ENCODE measurements around the gene RSPRY1.

Gene RSPRY1

DNA sequence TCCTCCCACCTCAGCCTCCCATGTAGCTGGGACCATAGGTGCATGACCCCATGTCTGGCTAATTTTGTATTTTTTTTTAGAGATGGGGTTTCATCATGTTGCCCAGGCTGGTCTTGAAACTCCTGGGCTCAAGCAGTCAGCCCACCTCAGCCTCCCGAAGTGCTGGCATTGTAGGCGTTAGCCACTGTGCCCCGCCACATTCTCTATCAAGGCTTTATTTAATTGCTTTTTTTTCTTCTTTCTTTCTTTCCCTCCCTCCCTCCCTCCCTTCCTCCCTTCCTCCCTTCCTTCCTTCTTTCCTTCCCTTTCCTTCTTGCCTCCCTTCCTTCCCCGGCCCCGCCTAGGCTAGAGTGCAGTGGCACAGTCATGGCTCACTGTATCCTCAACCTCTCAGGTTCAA is 23.7 kb downstream of the RSPRY1 start:
- DNase-seq (ENCODE audit: low spot score), result no peak
- TF ChIP-seq, protein P1, sequence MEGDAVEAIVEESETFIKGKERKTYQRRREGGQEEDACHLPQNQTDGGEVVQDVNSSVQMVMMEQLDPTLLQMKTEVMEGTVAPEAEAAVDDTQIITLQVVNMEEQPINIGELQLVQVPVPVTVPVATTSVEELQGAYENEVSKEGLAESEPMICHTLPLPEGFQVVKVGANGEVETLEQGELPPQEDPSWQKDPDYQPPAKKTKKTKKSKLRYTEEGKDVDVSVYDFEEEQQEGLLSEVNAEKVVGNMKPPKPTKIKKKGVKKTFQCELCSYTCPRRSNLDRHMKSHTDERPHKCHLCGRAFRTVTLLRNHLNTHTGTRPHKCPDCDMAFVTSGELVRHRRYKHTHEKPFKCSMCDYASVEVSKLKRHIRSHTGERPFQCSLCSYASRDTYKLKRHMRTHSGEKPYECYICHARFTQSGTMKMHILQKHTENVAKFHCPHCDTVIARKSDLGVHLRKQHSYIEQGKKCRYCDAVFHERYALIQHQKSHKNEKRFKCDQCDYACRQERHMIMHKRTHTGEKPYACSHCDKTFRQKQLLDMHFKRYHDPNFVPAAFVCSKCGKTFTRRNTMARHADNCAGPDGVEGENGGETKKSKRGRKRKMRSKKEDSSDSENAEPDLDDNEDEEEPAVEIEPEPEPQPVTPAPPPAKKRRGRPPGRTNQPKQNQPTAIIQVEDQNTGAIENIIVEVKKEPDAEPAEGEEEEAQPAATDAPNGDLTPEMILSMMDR (IDR thresholded peaks at IDR 0.05; ENCODE audit: extremely low read depth, insufficient read depth, missing control alignments), result no peak
- in situ Hi-C loops (cut with MboI; ENCODE audit: low pct_unique_long_range_greater_than_20kb, low sequenced_read_pairs, unreplicated experiment), result no loop called here

DNA sequence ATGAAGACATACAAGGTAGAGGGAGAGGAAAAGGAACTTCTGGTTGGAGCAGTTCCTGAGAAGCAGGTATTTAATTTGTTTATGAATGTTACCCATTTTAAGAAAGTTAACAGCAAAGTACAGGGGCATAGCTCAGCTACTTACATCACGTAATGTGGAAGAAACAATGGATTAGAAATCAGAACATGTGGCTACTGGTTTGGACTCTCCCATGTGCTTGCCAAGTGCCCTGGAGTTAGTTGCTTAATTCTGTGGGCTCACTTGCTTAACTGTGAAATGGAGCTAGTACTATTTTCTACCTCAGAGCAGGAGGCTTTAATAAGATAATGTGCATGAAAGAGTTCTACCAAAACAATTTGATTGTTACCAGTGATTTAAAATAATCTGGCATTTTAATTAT is 27.3 kb downstream of the RSPRY1 start:
- in situ Hi-C loops (cut with MboI; ENCODE audit: low pct_unique_long_range_greater_than_20kb, low sequenced_read_pairs, unreplicated experiment), result no loop called here
- no peak for DNase-seq (ENCODE audit: low spot score)
- TF ChIP-seq, protein P1 (IDR thresholded peaks at IDR 0.05; ENCODE audit: extremely low read depth, insufficient read depth, missing control alignments), result no peak

DNA sequence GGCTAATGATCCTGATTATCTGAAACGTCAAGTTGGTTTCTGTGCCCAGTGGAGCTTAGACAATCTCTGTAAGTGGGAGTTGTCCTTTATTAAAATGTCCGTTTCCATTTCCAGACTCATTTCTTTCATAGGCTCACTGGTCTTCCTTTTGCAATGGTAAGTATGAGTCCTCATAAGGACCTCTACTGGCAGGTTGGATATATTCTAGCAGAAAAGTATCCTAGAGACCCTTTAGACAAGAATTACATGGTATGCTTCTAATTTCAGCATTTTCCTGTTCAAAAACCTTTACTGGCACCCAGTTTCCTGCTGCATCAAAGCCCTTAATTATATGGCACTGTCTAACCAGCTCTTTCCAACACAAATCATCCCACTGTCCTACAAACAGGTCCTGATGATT is 30.8 kb downstream of the RSPRY1 start:
- no peak for DNase-seq (ENCODE audit: low spot score)
- TF ChIP-seq, protein P1 (IDR thresholded peaks at IDR 0.05; ENCODE audit: extremely low read depth, insufficient read depth, missing control alignments), result no peak
- in situ Hi-C loops (cut with MboI; ENCODE audit: low pct_unique_long_range_greater_than_20kb, low sequenced_read_pairs, unreplicated experiment), result no loop called here

DNA sequence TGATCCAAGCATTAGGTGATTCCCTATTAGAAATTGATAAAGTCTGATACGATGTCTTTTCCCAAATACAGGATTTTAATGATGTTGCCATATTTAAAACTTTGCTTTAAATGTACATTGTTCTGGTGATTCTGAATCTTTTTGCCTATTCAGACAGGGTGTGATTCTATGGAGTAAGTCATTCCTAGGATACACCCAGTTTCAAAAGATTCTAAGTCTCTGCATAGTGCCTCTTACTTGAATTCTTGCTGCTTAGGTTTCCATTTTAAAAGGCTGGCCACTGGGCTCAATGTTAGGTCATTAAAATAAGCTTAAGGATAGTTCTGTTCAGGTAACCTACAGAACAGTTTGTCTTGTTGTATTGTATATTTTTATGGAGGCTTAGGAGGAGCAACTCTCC is 36.9 kb downstream of the RSPRY1 start:
- no peak for DNase-seq (ENCODE audit: low spot score)
- in situ Hi-C loops (cut with MboI; ENCODE audit: low pct_unique_long_range_greater_than_20kb, low sequenced_read_pairs, unreplicated experiment), result no loop called here
- TF ChIP-seq, protein P1 (IDR thresholded peaks at IDR 0.05; ENCODE audit: extremely low read depth, insufficient read depth, missing control alignments), result no peak

DNA sequence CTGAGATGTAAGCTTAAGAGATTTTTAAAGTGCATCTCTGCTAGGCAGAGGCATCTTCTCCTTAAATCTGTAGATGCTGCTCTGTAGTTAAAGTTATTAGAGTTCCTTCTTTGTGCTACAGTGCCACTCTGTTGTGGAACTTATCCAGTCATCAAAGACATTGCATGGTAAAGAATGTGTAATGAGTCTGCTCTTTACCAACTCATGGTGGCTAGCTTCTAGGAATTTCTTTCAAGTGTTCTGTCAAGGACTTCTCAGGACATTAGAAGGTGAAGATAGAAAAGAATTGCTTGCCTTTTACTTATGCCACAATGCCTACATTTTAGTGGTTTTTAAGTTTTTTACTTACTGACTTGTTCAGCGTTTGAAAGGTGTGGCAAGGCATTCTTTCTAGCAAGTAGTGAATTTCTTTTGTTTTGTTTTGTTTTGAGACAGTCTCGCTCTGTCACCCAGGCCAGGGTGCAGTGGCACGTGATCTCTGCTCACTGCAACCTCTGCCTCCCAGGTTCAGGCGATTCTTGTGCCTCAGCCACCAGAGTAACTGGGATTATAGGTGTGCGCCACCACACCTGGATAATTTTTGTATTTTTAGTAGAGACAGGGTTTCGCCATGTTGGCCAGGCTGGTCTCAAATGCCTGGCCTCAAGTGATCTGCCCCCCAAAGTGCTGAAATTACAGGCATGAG is 38.7 kb downstream of the RSPRY1 start:
- DNase-seq (ENCODE audit: low spot score), result no peak
- in situ Hi-C loops (cut with MboI; ENCODE audit: low pct_unique_long_range_greater_than_20kb, low sequenced_read_pairs, unreplicated experiment), result no loop called here
- TF ChIP-seq, protein P1 (IDR thresholded peaks at IDR 0.05; ENCODE audit: extremely low read depth, insufficient read depth, missing control alignments), result no peak

DNA sequence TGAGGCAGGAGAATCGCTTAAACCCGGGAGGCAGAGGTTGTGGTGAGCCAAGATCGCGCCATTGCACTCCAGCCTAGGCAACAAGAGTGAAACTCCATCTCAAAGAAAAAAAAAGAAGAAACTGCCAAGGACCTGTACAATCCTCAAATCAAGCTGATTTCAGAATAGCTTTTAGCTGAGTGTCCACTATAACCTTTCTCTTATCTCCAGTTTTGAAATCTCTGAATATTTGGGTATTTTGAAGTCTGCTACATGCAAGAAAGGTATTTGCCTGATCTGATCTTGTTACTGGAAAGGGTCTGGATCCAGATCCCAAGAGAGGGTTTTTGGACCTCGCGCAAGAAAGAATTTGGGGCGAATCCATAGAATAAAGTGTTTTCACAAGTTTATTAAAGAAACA is 39.8 kb downstream of the RSPRY1 start:
- TF ChIP-seq, protein P1 (IDR thresholded peaks at IDR 0.05; ENCODE audit: extremely low read depth, insufficient read depth, missing control alignments), result no peak
- in situ Hi-C loops (cut with MboI; ENCODE audit: low pct_unique_long_range_greater_than_20kb, low sequenced_read_pairs, unreplicated experiment), result no loop called here
- no peak for DNase-seq (ENCODE audit: low spot score)
